ENCODE measurements around the gene MAP3K5.

GRCh38 chr6:136616527-136616926 is 175.8 kb downstream of the MAP3K5 start:
- TF ChIP-seq, protein P1, sequence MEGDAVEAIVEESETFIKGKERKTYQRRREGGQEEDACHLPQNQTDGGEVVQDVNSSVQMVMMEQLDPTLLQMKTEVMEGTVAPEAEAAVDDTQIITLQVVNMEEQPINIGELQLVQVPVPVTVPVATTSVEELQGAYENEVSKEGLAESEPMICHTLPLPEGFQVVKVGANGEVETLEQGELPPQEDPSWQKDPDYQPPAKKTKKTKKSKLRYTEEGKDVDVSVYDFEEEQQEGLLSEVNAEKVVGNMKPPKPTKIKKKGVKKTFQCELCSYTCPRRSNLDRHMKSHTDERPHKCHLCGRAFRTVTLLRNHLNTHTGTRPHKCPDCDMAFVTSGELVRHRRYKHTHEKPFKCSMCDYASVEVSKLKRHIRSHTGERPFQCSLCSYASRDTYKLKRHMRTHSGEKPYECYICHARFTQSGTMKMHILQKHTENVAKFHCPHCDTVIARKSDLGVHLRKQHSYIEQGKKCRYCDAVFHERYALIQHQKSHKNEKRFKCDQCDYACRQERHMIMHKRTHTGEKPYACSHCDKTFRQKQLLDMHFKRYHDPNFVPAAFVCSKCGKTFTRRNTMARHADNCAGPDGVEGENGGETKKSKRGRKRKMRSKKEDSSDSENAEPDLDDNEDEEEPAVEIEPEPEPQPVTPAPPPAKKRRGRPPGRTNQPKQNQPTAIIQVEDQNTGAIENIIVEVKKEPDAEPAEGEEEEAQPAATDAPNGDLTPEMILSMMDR (IDR thresholded peaks at IDR 0.05; ENCODE audit: insufficient read depth, low read depth, low read length) = no peak
- TF ChIP-seq EZH2 (IDR thresholded peaks at IDR 0.05; ENCODE audit: insufficient read depth, low read length) = no peak
